HTERT RPE-1 (cell line): ENCODE measurements around the gene OSCP1.

Experiments used
- in situ Hi-C: fragments of 300-500 bp; cut with MboI; formaldehyde crosslinking; loops from 4 replicates; pipeline ENCODE4 v1.14.3; 2020; ENCODE audit warnings: low sequenced_read_pairs

Gene OSCP1

DNA sequence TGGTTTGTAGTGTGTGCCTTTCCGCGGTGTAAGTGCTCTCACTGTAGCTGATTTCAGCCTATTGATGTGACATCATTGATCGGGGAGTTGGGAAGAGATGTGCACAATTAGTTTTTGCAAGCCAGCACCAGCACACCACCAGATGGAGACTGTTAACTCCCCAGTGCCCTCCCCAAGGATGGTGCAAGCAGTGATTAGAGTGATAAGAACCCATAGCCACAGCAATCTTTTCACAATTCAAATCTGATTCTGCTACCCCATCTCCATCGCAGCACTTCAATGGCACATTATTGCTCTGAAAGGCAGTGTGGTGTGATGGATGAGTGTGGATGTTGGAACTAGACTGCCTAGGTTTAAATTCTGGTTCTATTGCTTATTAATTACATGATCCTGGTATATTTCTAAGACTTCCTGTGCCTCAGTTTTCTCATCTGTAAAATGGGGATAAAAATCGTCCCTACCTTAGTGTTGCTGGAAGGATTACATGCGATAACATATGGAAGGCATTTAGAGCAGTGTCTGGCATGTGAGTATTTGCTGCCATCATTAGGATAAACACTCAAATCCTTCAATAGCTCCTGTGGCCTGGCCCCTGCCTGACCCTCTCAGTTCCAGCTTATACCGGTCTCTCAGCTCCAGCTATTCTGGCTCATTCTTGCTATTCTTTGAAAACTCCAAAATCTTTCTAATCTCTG, 25.8 kb upstream of the OSCP1 start:
- in situ Hi-C loops: no loop called here

DNA sequence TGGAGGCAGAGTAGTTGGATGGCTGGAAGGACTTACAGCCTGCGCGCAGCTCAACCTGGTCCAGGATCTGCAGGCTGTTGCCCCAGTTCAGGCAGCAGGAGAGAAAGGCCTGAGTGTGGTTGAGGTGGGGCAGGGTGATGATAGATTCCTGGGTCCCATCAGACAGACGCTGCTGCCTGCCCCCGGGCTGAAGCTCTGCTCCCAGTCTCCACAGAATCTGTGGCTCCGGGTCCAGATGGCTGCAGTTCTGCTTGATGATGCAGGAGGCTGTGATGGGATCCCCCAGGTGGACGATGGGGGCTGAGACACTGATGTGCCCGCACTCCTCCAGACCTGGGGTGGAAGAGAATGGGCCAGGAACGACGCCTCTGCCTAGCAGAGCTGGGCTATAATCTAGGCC, 25.1 kb upstream of the OSCP1 start:
- in situ Hi-C loops: no loop called here

DNA sequence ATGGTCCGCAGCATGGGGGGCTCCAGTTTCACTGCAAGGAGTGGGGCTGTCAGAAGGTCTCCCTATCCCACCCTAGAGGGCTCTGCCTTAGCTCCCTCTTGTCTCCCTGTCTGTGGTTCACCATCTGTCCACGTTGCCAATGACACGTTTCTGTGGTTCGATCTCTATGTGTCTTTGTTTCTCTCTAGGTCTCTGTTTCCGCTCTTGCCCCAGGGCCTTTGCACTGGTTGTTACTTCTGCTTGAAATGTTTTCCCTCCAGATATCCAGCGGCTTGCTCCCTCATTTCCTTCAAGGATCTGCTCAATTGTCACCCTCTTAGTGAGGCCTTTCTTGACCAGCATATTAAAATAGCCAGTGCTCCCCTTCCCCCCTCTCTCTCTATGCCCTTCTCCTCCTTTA, 22.4 kb upstream of the OSCP1 start:
- in situ Hi-C loops: no loop called here

GRCh38 chr1:36471830-36472641, 21.8 kb upstream of the OSCP1 start:
- in situ Hi-C loops: no loop called here

DNA sequence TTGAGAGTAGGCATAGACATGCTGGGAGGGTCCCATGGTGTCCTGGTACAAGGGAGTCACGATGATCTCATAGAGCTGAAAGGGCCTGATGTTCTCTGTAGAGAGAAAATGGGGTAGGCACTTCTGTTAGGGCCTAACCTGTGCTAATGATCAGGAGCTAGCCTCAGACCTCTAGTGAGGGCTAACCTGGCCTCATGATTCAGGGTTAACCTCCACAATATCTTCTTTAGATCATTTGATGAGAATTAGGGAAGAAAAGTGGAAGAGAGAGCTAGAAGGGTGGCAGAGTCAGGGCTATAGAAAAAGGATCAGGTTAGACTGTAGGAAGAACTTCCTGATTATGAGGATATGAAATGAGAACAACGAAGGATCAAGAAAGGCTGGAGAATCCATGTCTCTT, 18.9 kb upstream of the OSCP1 start:
- in situ Hi-C loops: no loop called here

GRCh38 chr1:36467700-36468455, 17.6 kb upstream of the OSCP1 start:
- in situ Hi-C loops: no loop called here

DNA sequence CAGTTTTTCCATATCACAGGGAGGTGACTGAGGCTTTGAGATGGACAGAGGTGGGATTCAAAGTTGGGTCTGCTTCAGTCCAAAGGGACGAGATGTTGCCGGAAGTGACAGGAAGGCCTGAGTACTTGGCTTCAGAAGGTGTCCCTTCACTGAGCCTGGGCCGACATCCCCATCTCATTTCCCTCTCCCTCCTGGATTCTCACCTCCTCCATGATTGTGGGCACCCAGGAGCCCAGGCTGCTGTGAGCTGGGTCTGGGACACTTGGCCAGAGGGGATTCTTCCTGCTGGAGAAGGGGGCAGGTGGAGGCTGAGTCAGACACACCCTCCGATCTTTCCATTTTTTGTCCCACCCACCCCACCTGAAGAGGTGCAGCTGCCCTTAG, 16.8 kb upstream of the OSCP1 start:
- in situ Hi-C loops: no loop called here

DNA sequence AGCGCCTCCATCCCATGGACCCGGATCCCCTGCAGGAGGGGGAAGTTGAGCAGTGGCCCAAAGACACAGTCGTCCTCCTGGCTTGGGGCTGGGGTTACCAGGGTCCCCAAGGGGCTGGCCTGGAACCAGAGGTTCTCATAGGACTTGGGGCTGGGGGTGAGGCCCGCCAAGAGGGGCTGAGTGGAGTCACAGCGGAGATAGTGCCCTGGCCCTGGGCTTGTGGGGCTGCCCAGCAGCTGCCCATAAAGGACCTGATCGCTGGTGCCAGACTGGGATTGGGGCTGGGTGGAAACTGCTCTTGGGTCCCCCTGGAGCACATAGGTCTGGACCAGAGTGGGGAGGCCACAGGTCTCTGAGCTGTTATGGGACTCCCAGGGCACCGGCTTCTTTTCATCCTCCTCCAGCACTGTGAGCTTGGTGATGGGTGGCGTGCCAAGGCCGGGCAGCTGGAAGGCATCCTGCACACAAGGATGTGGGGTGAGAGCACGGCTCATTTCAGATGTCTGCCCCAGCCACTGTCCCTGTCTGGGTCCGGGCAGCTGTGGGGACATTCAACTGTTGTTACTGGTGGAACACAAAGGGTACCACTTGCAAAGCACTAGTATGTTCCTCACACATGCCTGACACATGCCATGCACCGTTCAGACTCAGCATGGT, 16.2 kb upstream of the OSCP1 start:
- in situ Hi-C loops: no loop called here

- in situ Hi-C loops: no loop called here
Measured at GRCh38 chr1:36465731-36466369, 15.6 kb upstream of the OSCP1 start.

- in situ Hi-C loops: no loop called here
Measured at GRCh38 chr1:36464605-36465393, 14.5 kb upstream of the OSCP1 start.

DNA sequence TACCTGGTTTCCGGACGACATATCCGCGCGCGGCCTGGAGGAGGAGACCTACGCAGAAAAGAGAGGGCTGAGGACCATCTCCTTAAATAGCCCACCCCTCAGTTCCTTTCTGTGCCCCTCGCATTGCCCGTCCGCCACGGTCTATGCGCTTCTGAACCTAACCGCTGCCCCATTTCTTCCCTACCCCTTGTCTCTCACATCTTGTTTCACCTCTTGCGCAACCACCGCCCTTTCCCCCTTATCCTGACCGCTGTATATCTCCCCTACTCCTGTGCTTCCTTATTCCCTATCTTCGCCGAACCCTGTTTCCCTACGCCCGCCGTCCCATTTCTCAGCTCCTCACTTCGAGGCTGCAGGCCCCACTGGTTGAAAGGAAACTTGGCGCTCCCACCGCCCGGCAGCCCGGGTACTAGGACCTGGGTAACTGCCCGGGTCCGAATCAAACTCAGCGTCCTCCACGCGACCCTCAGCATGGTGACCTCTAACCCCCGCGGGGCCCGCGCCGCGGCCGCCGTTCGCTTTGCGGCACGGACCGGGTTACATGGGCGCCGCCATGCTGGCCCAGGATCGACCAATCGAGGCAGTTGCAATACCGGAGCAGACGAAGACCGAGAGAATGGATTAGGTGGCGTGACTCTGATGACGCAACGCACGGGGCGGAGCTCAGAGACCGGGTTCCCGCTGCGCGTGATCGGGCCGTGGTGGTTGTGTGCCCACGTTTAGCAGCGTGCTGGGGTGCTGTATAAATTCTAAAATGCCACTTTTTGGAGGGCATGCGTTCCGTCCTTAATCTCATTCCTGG, 13.8 kb upstream of the OSCP1 start, which contains the start of gene MRPS15:
MRPS15 (minus strand) TSS at position 582 of the 802 bp plus-strand sequence; CDS start at position 473, 109 bp downstream.
- in situ Hi-C loops: no loop called here

DNA sequence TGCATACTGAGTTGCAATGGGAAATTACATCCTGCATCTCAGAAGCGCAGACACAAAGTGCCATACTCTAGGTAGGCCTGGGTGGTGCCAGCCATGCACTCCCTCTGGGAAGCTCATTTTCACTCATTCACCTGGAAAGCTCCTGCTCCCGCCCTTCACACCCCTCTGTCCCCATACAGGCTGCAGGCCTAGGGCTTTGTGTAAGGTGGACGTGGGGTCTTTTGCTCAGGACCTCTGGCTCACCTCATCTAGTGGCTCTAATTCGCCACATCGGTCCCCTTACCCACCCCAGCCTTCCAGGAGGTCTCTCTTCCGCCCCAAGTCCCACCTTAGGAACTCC, 13.2 kb upstream of the OSCP1 start:
- in situ Hi-C loops: no loop called here

- in situ Hi-C loops: no loop called here
Measured at GRCh38 chr1:36458910-36459309, 8.7 kb upstream of the OSCP1 start.

DNA sequence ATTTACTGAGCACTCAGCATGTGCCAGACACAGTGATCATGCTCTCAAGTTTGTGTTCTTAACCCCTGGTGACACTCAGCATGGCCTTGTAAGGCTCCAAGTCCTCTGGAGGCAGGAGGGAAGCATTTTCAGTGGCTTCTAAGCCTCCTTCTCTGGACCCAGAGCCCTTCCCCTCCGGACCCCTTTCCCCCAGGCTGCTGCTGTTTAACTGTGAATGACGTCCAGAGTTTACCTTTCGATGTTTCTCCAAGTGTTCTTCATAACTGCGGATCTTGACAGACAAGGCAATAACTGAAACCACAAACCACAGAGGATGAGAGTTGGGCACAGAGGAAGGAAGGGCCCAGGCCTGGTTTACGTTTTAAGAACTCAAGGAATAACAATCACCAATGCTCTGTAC, 7.4 kb upstream of the OSCP1 start:
- in situ Hi-C loops: no loop called here

- in situ Hi-C loops: no loop called here
Measured at GRCh38 chr1:36456391-36456928, 6.2 kb upstream of the OSCP1 start.

DNA sequence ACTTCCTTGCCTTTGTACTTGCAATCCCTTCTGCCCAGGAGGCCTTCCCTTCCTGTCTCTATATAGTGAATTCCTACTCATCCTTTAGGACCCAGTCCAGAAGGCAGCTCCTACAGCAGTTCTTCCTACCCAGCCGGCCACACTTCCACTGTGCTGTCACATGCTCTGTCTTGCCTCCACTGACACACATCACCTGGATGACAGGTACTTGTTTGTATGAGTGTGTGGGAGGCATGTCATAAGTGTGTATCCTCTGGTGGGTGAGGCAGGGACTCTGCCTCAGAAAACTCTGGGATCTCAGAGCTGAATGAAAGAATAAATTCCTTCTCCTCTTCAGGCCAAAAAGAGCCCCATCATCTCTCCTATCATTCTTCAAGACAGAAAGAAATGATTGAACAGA, 5.1 kb upstream of the OSCP1 start:
- in situ Hi-C loops: no loop called here

- in situ Hi-C loops: no loop called here
Measured at GRCh38 chr1:36453600-36454388, 3.5 kb upstream of the OSCP1 start.

DNA sequence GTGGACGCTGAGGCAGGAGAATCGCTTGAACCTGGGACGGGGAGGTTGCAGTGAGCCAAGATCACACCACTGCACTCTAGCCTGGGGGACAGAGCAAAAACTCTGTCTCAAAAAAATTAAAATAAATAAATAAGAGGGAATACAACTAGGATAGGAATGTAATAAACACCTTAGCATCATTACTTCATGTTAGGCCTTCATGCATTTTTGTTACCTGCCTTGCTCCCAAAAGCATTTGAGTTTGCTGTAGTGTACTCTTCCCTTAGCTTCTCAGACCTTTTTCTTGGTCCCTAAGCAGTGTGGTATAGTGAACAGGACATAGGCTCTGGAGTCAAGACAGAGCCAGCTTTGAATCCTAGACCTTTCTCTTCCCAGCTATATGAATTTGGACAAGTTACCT, 2.8 kb upstream of the OSCP1 start:
- in situ Hi-C loops: no loop called here
